ENCODE data around the gene NPR2. TPM values are rescaled to one million over a fixed set of nuclear protein-coding genes. Genes with fewer than 3 reads are reported as not detected.

NPR2 gene
- total RNA-seq, 2 experiments from 2014 or later = 4.7 to 9.8 TPM

DNA sequence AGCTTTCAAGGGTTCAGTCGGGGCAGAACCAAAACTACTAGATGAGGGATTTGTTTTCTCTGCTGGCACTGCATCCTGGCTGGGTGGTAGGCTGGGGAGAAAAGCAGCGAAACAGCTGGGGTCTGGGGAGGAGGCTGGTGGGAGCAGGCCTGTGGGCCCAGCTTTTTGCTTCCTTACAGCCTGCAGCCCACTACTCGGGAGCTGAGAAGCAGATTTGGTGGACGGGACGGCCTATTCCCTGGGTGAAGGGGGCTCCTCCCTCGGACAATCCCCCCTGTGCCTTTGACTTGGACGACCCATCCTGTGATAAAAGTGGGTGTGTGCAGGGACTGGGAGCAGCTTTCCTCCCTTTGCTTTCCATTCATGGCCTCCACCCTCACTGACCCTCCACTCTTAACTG lies 9.1 kb downstream of the NPR2 start:
- H3K4me3 ChIP-seq (ENCODE audit: low read depth, low read length, poor library complexity, severe bottlenecking) = no peak overlapping the region
- ChIA-PET POLR2A (no interaction called here), CTCF (ENCODE audit: unreplicated experiment) (no interaction called here)
- peaks cover 1% of the 10 kb centered on the region; the same call in 1 of the 2 replicates for H3K36me3 ChIP-seq (ENCODE audit: insufficient read depth, low read length)
- H3K27ac ChIP-seq (ENCODE audit: low read depth, low read length, poor library complexity, severe bottlenecking) = no peak overlapping the region
- DNase-seq (ENCODE audit: low spot score) = no peak
- H4K20me1 ChIP-seq (ENCODE audit: insufficient read depth, low read length) = no peaks in the 10 kb centered on the region
- no peaks in the 10 kb centered on the region for H3K9me2 ChIP-seq (ENCODE audit: insufficient read depth, low read length)
- no peak for TF ChIP-seq EZH2phosphoT487 (IDR thresholded peaks at IDR 0.05; ENCODE audit: borderline replicate concordance, low read depth, low read length)
- TF ChIP-seq, protein P1, sequence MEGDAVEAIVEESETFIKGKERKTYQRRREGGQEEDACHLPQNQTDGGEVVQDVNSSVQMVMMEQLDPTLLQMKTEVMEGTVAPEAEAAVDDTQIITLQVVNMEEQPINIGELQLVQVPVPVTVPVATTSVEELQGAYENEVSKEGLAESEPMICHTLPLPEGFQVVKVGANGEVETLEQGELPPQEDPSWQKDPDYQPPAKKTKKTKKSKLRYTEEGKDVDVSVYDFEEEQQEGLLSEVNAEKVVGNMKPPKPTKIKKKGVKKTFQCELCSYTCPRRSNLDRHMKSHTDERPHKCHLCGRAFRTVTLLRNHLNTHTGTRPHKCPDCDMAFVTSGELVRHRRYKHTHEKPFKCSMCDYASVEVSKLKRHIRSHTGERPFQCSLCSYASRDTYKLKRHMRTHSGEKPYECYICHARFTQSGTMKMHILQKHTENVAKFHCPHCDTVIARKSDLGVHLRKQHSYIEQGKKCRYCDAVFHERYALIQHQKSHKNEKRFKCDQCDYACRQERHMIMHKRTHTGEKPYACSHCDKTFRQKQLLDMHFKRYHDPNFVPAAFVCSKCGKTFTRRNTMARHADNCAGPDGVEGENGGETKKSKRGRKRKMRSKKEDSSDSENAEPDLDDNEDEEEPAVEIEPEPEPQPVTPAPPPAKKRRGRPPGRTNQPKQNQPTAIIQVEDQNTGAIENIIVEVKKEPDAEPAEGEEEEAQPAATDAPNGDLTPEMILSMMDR (conservative IDR thresholded peaks at IDR 0.05; ENCODE audit: low read length) = no peak
- BruUV-seq (replicated peaks) = no TSS peak
- intact Hi-C loops (cut with micrococcal nuclease; ENCODE audit: unreplicated experiment) = no loop called here
- H3K4me2 ChIP-seq (ENCODE audit: low read length) = no peak overlapping the region
- H3K79me2 ChIP-seq (ENCODE audit: insufficient read depth, low read depth, low read length) = no peaks in the 10 kb centered on the region
- H2AFZ ChIP-seq (ENCODE audit: low read length) = no peak overlapping the region
- H3K9me3 ChIP-seq (ENCODE audit: low read length) = no peaks in the 10 kb centered on the region
- H3K4me1 ChIP-seq (ENCODE audit: insufficient read depth, low read length, poor library complexity, severe bottlenecking) = no peaks in the 10 kb centered on the region

DNA sequence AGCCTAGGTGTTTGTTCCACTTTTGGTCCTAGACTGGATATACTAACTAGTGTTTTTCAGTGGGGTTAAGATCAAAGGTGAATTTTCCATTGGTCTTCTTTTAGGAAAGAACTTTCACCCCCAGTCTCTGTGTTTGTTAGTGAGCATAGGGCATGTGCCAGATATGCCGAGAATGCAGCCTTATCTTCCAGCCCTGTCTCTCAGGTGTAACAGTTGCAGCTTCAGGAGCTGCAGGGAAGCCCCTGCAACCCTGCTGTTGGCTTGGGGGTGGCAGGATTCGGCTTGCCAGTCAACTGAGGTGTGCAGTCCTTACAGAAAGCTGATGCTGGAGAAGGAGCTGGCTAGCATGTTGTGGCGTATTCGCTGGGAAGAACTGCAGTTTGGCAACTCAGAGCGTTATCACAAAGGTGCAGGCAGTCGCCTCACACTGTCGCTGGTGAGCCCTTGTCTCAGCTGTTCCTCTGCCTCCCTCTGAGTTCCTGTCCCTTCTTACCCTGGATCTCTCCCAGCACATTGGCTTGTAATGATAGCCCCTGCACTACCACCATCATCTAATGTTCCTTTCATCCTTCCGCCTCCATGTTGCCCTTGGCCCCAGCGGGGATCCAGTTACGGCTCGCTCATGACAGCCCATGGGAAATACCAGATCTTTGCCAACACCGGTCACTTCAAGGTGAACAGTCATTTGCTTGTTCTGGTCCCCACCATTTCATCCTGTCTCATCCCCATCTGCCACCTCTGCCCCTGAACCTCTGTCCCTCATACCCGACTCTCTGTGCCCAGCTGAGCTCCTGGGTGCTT lies 10.1 kb downstream of the NPR2 start:
- no peaks in the 10 kb centered on the region for H3K9me2 ChIP-seq (ENCODE audit: insufficient read depth, low read length)
- no TSS peak for BruUV-seq (replicated peaks)
- no peaks in the 10 kb centered on the region for H3K9me3 ChIP-seq (ENCODE audit: low read length)
- H3K36me3 ChIP-seq (ENCODE audit: insufficient read depth, low read length) = peaks cover 9% of the 10 kb centered on the region; the same call in 1 of the 2 replicates
- H3K4me3 ChIP-seq (ENCODE audit: low read depth, low read length, poor library complexity, severe bottlenecking) = no peak overlapping the region
- CTCF ChIA-PET (ENCODE audit: unreplicated experiment) = no interaction called here
- no peaks in the 10 kb centered on the region for H3K79me2 ChIP-seq (ENCODE audit: insufficient read depth, low read depth, low read length)
- TF ChIP-seq, protein P1 (conservative IDR thresholded peaks at IDR 0.05; ENCODE audit: low read length) = no peak
- no peak for TF ChIP-seq EZH2phosphoT487 (IDR thresholded peaks at IDR 0.05; ENCODE audit: borderline replicate concordance, low read depth, low read length)
- H3K4me1 ChIP-seq (ENCODE audit: insufficient read depth, low read length, poor library complexity, severe bottlenecking) = no peaks in the 10 kb centered on the region
- H3K4me2 ChIP-seq (ENCODE audit: low read length) = no peak overlapping the region
- no peaks in the 10 kb centered on the region for H4K20me1 ChIP-seq (ENCODE audit: insufficient read depth, low read length)
- no peak overlapping the region for H2AFZ ChIP-seq (ENCODE audit: low read length)
- no peak for DNase-seq (ENCODE audit: low spot score)
- POLR2A ChIA-PET = no interaction called here
- intact Hi-C loops (cut with micrococcal nuclease; ENCODE audit: unreplicated experiment) = no loop called here
- no peak overlapping the region for H3K27ac ChIP-seq (ENCODE audit: low read depth, low read length, poor library complexity, severe bottlenecking)

DNA sequence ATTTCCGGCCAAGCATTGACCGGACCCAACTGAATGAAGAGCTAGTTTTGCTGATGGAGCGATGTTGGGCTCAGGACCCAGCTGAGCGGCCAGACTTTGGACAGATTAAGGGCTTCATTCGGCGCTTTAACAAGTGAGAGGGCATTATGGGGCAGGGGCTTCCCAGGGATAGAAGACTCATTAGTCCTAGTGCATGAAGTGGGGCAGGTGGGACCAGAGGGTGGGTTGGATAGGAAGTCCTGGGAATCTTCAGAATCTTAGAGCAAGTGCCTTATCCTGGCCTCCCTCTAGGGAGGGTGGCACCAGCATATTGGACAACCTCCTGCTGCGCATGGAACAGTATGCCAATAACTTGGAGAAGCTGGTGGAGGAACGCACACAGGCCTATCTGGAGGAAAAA lies 14.7 kb downstream of the NPR2 start:
- no peak overlapping the region for H2AFZ ChIP-seq (ENCODE audit: low read length)
- no peak overlapping the region for H3K4me3 ChIP-seq (ENCODE audit: low read depth, low read length, poor library complexity, severe bottlenecking)
- no peak for TF ChIP-seq EZH2phosphoT487 (IDR thresholded peaks at IDR 0.05; ENCODE audit: borderline replicate concordance, low read depth, low read length)
- TF ChIP-seq, protein P1 (conservative IDR thresholded peaks at IDR 0.05; ENCODE audit: low read length) = no peak
- DNase-seq (ENCODE audit: low spot score) = no peak
- no peak overlapping the region for H3K4me2 ChIP-seq (ENCODE audit: low read length)
- ChIA-PET CTCF (ENCODE audit: unreplicated experiment) (no interaction called here), POLR2A (no interaction called here)
- intact Hi-C loops (cut with micrococcal nuclease; ENCODE audit: unreplicated experiment) = no loop called here
- peaks cover 9% of the 10 kb centered on the region; the same call in 1 of the 2 replicates for H3K36me3 ChIP-seq (ENCODE audit: insufficient read depth, low read length)
- no peaks in the 10 kb centered on the region for H4K20me1 ChIP-seq (ENCODE audit: insufficient read depth, low read length)
- no peaks in the 10 kb centered on the region for H3K79me2 ChIP-seq (ENCODE audit: insufficient read depth, low read depth, low read length)
- H3K27ac ChIP-seq (ENCODE audit: low read depth, low read length, poor library complexity, severe bottlenecking) = no peak overlapping the region
- H3K9me2 ChIP-seq (ENCODE audit: insufficient read depth, low read length) = no peaks in the 10 kb centered on the region
- H3K9me3 ChIP-seq (ENCODE audit: low read length) = no peaks in the 10 kb centered on the region
- no peaks in the 10 kb centered on the region for H3K4me1 ChIP-seq (ENCODE audit: insufficient read depth, low read length, poor library complexity, severe bottlenecking)
- BruUV-seq (replicated peaks) = no TSS peak
